GM18517 (cell line): ENCODE measurements around the gene IPPK.
"Not testable (repeated sequence)": the region's sequence is repeated elsewhere in the genome, so short reads cannot be mapped to it uniquely, and the experiment has no call there.

Experiments used
- ATAC-seq: cut with Tn5 transposase; IDR thresholded peaks from one replicate; pipeline ENCODE4 v1.9.1; 2021; ENCODE audit warnings: mild to moderate bottlenecking, moderate library complexity; ENCODE audit not compliant: unreplicated experiment

IPPK gene

DNA sequence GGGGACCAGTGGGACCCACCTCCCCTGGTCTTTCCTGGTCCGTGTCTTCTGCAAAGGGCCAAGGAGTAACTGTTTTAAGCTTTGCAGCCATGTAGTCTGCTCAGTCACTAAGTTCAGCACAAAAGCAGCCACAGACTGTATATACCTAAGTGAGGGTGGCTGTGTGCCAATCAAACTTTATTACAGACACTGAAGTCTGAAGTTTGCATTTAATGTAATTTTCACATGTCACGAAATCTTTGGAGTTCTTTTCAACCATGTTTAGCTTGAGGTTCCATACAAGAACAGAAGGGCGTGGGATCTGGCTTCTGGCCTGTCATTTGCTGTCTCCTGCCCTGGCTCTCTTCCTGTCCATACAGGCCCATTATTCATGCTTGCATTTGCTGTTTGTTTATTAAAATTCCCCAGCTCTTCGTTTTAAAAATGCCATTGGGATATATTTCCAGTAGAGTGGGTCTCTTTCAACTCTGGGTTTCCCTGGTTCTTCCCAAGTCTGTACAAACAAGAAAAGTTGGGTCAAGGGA is 69.9 kb downstream of the IPPK start:
- no peak for ATAC-seq

- ATAC-seq = no peak
Measured at GRCh38 chr9:92598382-92598781, 71.5 kb downstream of the IPPK start.

DNA sequence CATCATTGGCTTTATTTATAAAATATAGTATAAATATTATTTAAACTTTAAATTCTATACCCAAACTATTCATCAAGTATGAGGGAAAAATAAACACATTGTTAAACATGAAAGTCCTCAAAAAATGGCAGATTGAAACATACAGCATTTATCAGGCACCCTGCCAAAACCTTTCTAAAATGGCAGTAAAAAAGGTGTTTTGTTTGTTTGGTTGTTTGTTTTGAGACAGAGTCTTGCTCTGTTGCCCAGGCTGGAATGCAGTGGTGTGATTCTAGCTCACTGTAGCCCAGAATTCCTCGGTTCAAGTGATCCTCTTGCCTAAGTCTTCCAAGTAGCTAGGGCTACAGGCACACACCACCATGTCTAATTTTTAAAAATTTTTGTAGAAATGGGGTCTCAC is 74.0 kb downstream of the IPPK start:
- no peak for ATAC-seq

GRCh38 chr9:92595075-92595474 is 74.9 kb downstream of the IPPK start:
- ATAC-seq = not testable (repeated sequence)

- ATAC-seq = no peak
Measured at GRCh38 chr9:92592946-92593861, 76.7 kb downstream of the IPPK start.

DNA sequence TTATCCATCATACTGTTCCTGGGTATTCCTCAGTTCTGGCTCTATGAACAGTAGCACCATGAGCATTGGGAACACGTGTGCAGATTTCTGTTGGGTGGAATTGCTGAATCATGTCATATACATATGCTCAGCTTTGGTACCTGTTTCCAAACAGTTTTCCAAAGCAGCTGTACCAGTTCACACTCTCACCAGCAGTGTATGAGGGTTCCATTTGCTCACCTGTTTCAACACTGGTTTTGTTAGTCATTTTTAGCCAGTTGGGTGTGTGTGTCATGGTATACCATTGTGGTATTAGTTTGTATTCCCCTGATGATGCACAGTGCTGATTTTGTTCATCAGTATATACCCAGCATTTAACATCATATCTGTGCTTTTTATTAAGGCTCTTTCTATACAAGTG is 77.4 kb downstream of the IPPK start:
- ATAC-seq = no peak

GRCh38 chr9:92590377-92590776 is 79.6 kb downstream of the IPPK start:
- ATAC-seq = no peak

- no peak for ATAC-seq
Measured at GRCh38 chr9:92589923-92590322, 80.0 kb downstream of the IPPK start.

- ATAC-seq = no peak
Measured at GRCh38 chr9:92576175-92576574, 93.8 kb downstream of the IPPK start.

- ATAC-seq = not testable (repeated sequence)
Measured at GRCh38 chr9:92573612-92574011, 96.3 kb downstream of the IPPK start.

GRCh38 chr9:92571871-92572270 is 98.1 kb downstream of the IPPK start:
- ATAC-seq = not testable (repeated sequence)

GRCh38 chr9:92564982-92565381 is 104.9 kb downstream of the IPPK start:
- no peak for ATAC-seq

DNA sequence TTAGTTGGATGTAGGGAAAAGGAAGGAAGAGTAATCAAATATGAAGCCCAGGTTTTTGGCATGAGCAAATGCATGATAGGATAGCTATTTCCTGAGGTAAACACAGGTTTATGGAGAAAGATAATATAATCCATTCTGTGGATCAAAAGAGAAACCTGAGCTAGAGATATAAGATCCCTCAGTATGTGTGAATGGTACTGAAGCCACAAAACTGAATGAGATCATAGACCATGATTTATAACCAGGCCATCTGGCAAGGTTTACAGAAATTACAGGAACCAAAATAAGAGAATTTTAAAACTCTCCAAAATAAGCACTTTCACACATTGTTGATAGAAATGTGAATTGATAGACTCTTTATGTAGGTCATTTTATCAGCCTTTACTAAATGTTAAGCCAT is 105.4 kb downstream of the IPPK start:
- no peak for ATAC-seq
